Prostate gland (tissue), 2 donors: Measurements from ENCODE around the gene ZNF343. TPM values are rescaled to one million over a fixed set of nuclear protein-coding genes. Genes with fewer than 3 reads are reported as not detected.
"Not testable (repeated sequence)": the region's sequence is repeated elsewhere in the genome, so short reads cannot be mapped to it uniquely, and the experiment has no call there.

Source experiments
- DNase-seq: peaks from one replicate; pipeline ENCODE4 v3.0.0-alpha.2; 2019; ENCODE audit warnings: low spot score
- H3K27ac ChIP-seq, 2 donors: fragments of 200-600 bp; sonication (generic); 2 replicates each; pipeline ENCODE4 v1.5.1; 2017 to 2019
- H3K27me3 ChIP-seq: fragments of 200-600 bp; sonication (generic); replicated peaks from 2 replicates; pipeline ENCODE4 v1.5.1; 2019; ENCODE audit not compliant: insufficient read depth
- H3K36me3 ChIP-seq, 2 donors: fragments of 200-600 bp; sonication (generic); 1 replicate in 1 of 2; 2 replicates in 1 of 2; pipeline versions ENCODE4 v1.5.1 to v1.8.1; 2017 to 2019
- H3K4me1 ChIP-seq: fragments of 200-600 bp; sonication (generic); replicated peaks from 2 replicates; pipeline ENCODE4 v1.5.1; 2019
- H3K4me3 ChIP-seq, 2 donors: fragments of 200-600 bp; sonication (generic); 2 replicates each; pipeline ENCODE4 v1.5.1; 2017 to 2019
- H3K9me3 ChIP-seq: fragments of 200-600 bp; sonication (generic); 2 replicates; pipeline ENCODE4 v1.5.1; 2017
- CTCF ChIP-seq, 4 experiments: fragments of 200-600 bp in 2 of 4; fragments of 450-650 bp in 2 of 4; sonication (generic) in 2 of 4; IDR thresholded peaks; 1 replicate in 3 of 4; 2 replicates in 1 of 4; pipeline ENCODE4 v1.5.1; 2016 to 2019; ENCODE audit warnings: antibody characterized with exemption in 4 of 4, mild to moderate bottlenecking in 2 of 4, moderate library complexity in 2 of 4
- POLR2A ChIP-seq: fragments of 450-650 bp; IDR thresholded peaks from one replicate; pipeline ENCODE4 v1.6.1; 2016; ENCODE audit warnings: antibody characterized with exemption, mild to moderate bottlenecking
- POLR2AphosphoS5 ChIP-seq: sonication (generic); formaldehyde crosslinking; IDR thresholded peaks from one replicate; pipeline ENCODE4 v1.6.1; 2017; ENCODE audit warnings: antibody characterized with exemption
- WGBS: methylation state at CpG from one replicate; pipeline ENCODE4 v1.1.5; 2018; 5-methylcytosine and 5-hydroxymethylcytosine counted together
- intact Hi-C: fragments of 100-400 bp; cut with DNase I; formaldehyde crosslinking; loops from one replicate; pipeline ENCODE4 v1.14.2; 2022
- total RNA-seq, 2 donors: library from RNA; depleted of rRNA; stranded (reverse); fragments of >200 nt; gene quantifications; one replicate each; pipeline ENCODE4 v1.1.0, GENCODE V29; 2016

Gene ZNF343
- total RNA-seq, 2 donors from 2014 or later, result 8.0 to 10.4 TPM

- Histone ChIP-seq H3K36me3 (no peaks in the 10 kb centered on the region), H3K9me3 (no peaks in the 10 kb centered on the region), H3K4me1 (no peaks in the 10 kb centered on the region), H3K27ac (no peak overlapping the region), H3K27me3 (peaks cover 2% of the 10 kb centered on the region), H3K4me3 (no peak overlapping the region)
- no peak for TF ChIP-seq CTCF (IDR thresholded peaks at IDR 0.05)
- TF ChIP-seq POLR2A, result no peak
- TF ChIP-seq POLR2AphosphoS5, result no peak
- no peak for DNase-seq
- 72% methylated on average over 12 of the region's 12 CpGs for WGBS
- intact Hi-C loops, result no loop called here
Measured at GRCh38 chr20:2535711-2536559, 27.2 kb upstream of the ZNF343 start.

- WGBS, result 91% methylated on average over 8 of the region's 8 CpGs
- intact Hi-C loops, result no loop called here
- H3K4me1 ChIP-seq, result no peaks in the 10 kb centered on the region
- no peaks in the 10 kb centered on the region for H3K36me3 ChIP-seq
- H3K27me3 ChIP-seq, result peaks cover 2% of the 10 kb centered on the region
- H3K4me3 ChIP-seq, result no peak overlapping the region
- no peak overlapping the region for H3K27ac ChIP-seq
- TF ChIP-seq CTCF (IDR thresholded peaks at IDR 0.05) (no peak), POLR2AphosphoS5 (no peak), POLR2A (no peak)
- no peak for DNase-seq
- no peaks in the 10 kb centered on the region for H3K9me3 ChIP-seq
Measured at GRCh38 chr20:2533118-2533517, 24.4 kb upstream of the ZNF343 start.

- intact Hi-C loops, result loop anchor here (10.0 kb wide), 1 partner anchor 326 kb away; no protein-coding TSS in a partner anchor
- no peak for DNase-seq
- 54% methylated on average over 10 of the region's 10 CpGs for WGBS
Measured at GRCh38 chr20:2528671-2529271, 20.1 kb upstream of the ZNF343 start.

GRCh38 chr20:2527762-2528161 is 19.0 kb upstream of the ZNF343 start:
- Histone ChIP-seq H3K36me3 (no peaks in the 10 kb centered on the region), H3K9me3 (no peaks in the 10 kb centered on the region), H3K4me1 (no peaks in the 10 kb centered on the region), H3K27me3 (peaks cover 2% of the 10 kb centered on the region), H3K4me3 (no peak overlapping the region), H3K27ac (no peak overlapping the region)
- intact Hi-C loops, result loop anchor here (10.0 kb wide), 1 partner anchor 327 kb away; no protein-coding TSS in a partner anchor
- no peak for DNase-seq
- TF ChIP-seq POLR2AphosphoS5, result no peak
- TF ChIP-seq POLR2A, result no peak
- TF ChIP-seq CTCF (IDR thresholded peaks at IDR 0.05), result no peak
- whole genome bisulfite sequencing, result 77% methylated on average over 6 of the region's 6 CpGs

More at GRCh38 chr20:2528671-2529271, 20.1 kb upstream of the ZNF343 start:
- no peak for TF ChIP-seq CTCF (IDR thresholded peaks at IDR 0.05)
- no peak for TF ChIP-seq POLR2A
- no peak overlapping the region for H3K27ac ChIP-seq
- peaks cover 2% of the 10 kb centered on the region for H3K27me3 ChIP-seq
- no peaks in the 10 kb centered on the region for H3K9me3 ChIP-seq
- no peaks in the 10 kb centered on the region for H3K4me1 ChIP-seq
- H3K36me3 ChIP-seq, result no peaks in the 10 kb centered on the region
- no peak overlapping the region for H3K4me3 ChIP-seq

GRCh38 chr20:2526218-2526583 is 17.5 kb upstream of the ZNF343 start:
- not testable (repeated sequence) for DNase-seq, H3K36me3 ChIP-seq, H3K4me3 ChIP-seq, H3K9me3 ChIP-seq, H3K27me3 ChIP-seq, H3K27ac ChIP-seq, H3K4me1 ChIP-seq
- intact Hi-C loops, result loop anchor here (10.0 kb wide), 1 partner anchor 329 kb away; no protein-coding TSS in a partner anchor
- WGBS, result 89% methylated on average over 5 of the region's 5 CpGs
